HepG2 (cell line): Measurements from ENCODE around the gene IVD. TPM values are rescaled to one million over a fixed set of nuclear protein-coding genes. Genes with fewer than 3 reads are reported as not detected.

Experiments
- ATAC-seq: fragments of 200-7000 bp; cut with Tn5 transposase; 3 replicates; pipeline ENCODE4 v1.9.1; 2020; ENCODE audit warnings: mild to moderate bottlenecking, moderate library complexity
- BruUV-seq: library from RNA; stranded (reverse); fragments of 400-500 nt; replicated peaks from 2 replicates; lab custom pipeline; 2021; lab: Mats Ljungman, UMichigan
- CTCF ChIA-PET: fragments of 300-600 bp; formaldehyde crosslinking; extraction: SDS; loops from one replicate; lab custom pipeline; 2021; ENCODE audit warnings: low total read pairs, inconsistent platforms, low intra/inter-chr PET ratio; lab: Yijun Ruan, JAX
- POLR2A ChIA-PET: fragments of 350-600 bp; sonication (Branson Sonifier 250); formaldehyde crosslinking; loops from one replicate; lab custom pipeline; 2020; ENCODE audit warnings: antibody characterized with exemption, inconsistent platforms; lab: Yijun Ruan, JAX
- DNase-seq: peaks from one replicate; pipeline ENCODE4 v3.0.0-alpha.2; 2015; ENCODE audit warnings: low spot score
- FAIRE-seq: peaks from 3 replicates; lab custom pipeline; 2011; peaks lifted over from hg19 to GRCh38; lab: Jason Lieb, UNC
- H2AFZ ChIP-seq: one replicate; pipeline ENCODE4 v1.6.1; 2011; ENCODE audit warnings: low read length, inconsistent platforms
- H3K27ac ChIP-seq: fragments of 300-600 bp; 3 replicates; pipeline ENCODE4 v1.8.0; 2011; ENCODE audit warnings: mixed run types, mild to moderate bottlenecking, mixed read lengths, low read length, inconsistent platforms; ENCODE audit not compliant: insufficient read depth; ENCODE audit errors: extremely low read length
- H3K27me3 ChIP-seq, 2 experiments: fragments of 200-600 bp in 1 of 2; 2 replicates in 1 of 2; 3 replicates in 1 of 2; pipeline versions ENCODE4 v1.6.0 to v1.8.0; 2011; ENCODE audit warnings: low read length in 2 of 2, mild to moderate bottlenecking in 2 of 2, moderate library complexity in 2 of 2, inconsistent platforms in 1 of 2; ENCODE audit not compliant: insufficient read depth in 2 of 2, control insufficient read depth in 1 of 2
- H3K36me3 ChIP-seq, 2 experiments: fragments of 200-600 bp in 1 of 2; replicated peaks in 1 of 2; 2 replicates in 1 of 2; 3 replicates in 1 of 2; pipeline versions ENCODE4 v1.5.1 to v1.8.0; 2011; ENCODE audit warnings: low read length in 2 of 2, inconsistent platforms in 1 of 2; ENCODE audit not compliant: insufficient read depth in 2 of 2, control insufficient read depth in 1 of 2
- H3K4me1 ChIP-seq: 2 replicates; pipeline ENCODE4 v1.5.1; 2012; ENCODE audit warnings: low read length, inconsistent platforms; ENCODE audit not compliant: insufficient read depth
- H3K4me2 ChIP-seq: 2 replicates; pipeline ENCODE4 v1.6.0; 2011; ENCODE audit warnings: low read depth, low read length, inconsistent platforms
- H3K4me3 ChIP-seq, 3 experiments: fragments of 200-600 bp in 1 of 3; sonication (generic), shearing (Covaris generic) in 1 of 3; replicated peaks in 1 of 3; 2 replicates each; pipeline ENCODE4 v1.5.1; 2011 to 2016; ENCODE audit warnings: low read length in 3 of 3, inconsistent platforms in 2 of 3, low read depth in 2 of 3, mild to moderate bottlenecking in 2 of 3, control low read depth in 1 of 3, mixed read lengths in 1 of 3; ENCODE audit not compliant: insufficient read depth in 1 of 3
- H3K79me2 ChIP-seq: one replicate; pipeline ENCODE4 v1.6.1; 2011; ENCODE audit warnings: low read length, inconsistent platforms; ENCODE audit not compliant: insufficient read depth
- H3K9ac ChIP-seq: 2 replicates; pipeline ENCODE4 v1.6.0; 2011; ENCODE audit warnings: mild to moderate bottlenecking, low read depth, low read length, inconsistent platforms; ENCODE audit not compliant: insufficient read depth
- H3K9me3 ChIP-seq: 2 replicates; pipeline ENCODE4 v1.5.1; 2012; ENCODE audit warnings: mild to moderate bottlenecking, low read length
- H4K20me1 ChIP-seq: 2 replicates; pipeline ENCODE4 v1.6.0; 2011; ENCODE audit warnings: inconsistent platforms, mild to moderate bottlenecking, low read length, moderate library complexity; ENCODE audit not compliant: insufficient read depth
- PATZ1 ChIP-seq: sonication (generic); formaldehyde crosslinking; IDR thresholded peaks from 2 replicates; pipeline ENCODE4 v1.4.0; 2020; ENCODE audit warnings: missing genetic modification reagents
- PCBP1 ChIP-seq: fragments of 200-400 bp; formaldehyde crosslinking; IDR thresholded peaks from 2 replicates; pipeline ENCODE4 v1.6.1; 2017; ENCODE audit warnings: mild to moderate bottlenecking, low read depth, low read length, borderline replicate concordance
- SOX6 ChIP-seq, 2 experiments: fragments of 450-650 bp in 1 of 2; sonication (generic) in 1 of 2; formaldehyde crosslinking in 1 of 2; IDR thresholded peaks; 2 replicates each; pipeline versions ENCODE4 v1.4.0 to v1.6.1; 2017 to 2020; ENCODE audit warnings: antibody characterized with exemption in 1 of 2, mild to moderate bottlenecking in 1 of 2, missing genetic modification reagents in 1 of 2
- WGBS: methylation state at CpG from one replicate; pipeline ENCODE4 v1.1.6; 2017; ENCODE audit warnings: low lambda C conversion rate; 5-methylcytosine and 5-hydroxymethylcytosine counted together
- in situ Hi-C: cut with HindIII; loops from 2 replicates; pipeline ENCODE4 v1.10.0; 2017; ENCODE audit warnings: low pct_unique_long_range_greater_than_20kb; ENCODE audit not compliant: extremely low pct_ligation_motif_present
- intact Hi-C: fragments of 100-400 bp; cut with micrococcal nuclease; formaldehyde crosslinking; loops from one replicate; pipeline ENCODE4 v1.10.0; 2022; ENCODE audit not compliant: unreplicated experiment
- polyA plus RNA-seq, 8 experiments: library from polyadenylated mRNA; depleted of rRNA in 3 of 8; stranded (reverse) in 7 of 8; unstranded in 1 of 8; fragments of >200 nt; fragmentation: Illumina TruSeq in 4 of 8; extraction: Trizol in 4 of 8; gene quantifications; 2 replicates each; pipeline versions ENCODE4 v1.2.1 to v1.2.3, GENCODE V29; 2011 to 2016; ENCODE audit warnings: low read depth in 4 of 8, missing spikeins in 1 of 8, mixed read lengths in 1 of 8; ENCODE audit not compliant: insufficient read depth in 1 of 8
- total RNA-seq, 5 experiments: library from RNA; depleted of rRNA; stranded (reverse); fragments of >200 nt; fragmentation: Illumina TruSeq; extraction: Trizol; gene quantifications; 2 replicates each; pipeline ENCODE4 v1.2.3, GENCODE V29; 2016; ENCODE audit warnings: low read depth in 1 of 5
- TF ChIP-seq, protein P1 (sequence below): sonication (generic); formaldehyde crosslinking; IDR thresholded peaks from 2 replicates; pipeline ENCODE4 v1.5.0; 2020; ENCODE audit warnings: mild to moderate bottlenecking, missing genetic modification reagents, moderate library complexity
- TF ChIP-seq, protein P2 (sequence below): sonication (generic); formaldehyde crosslinking; IDR thresholded peaks from 2 replicates; pipeline ENCODE4 v1.5.0; 2020; ENCODE audit warnings: mild to moderate bottlenecking, missing genetic modification reagents

Gene IVD
- total and polyA plus RNA-seq, 2 of the 13 experiments (the other 11 are each of a cell fraction or from before 2014, with no cell fraction given) = 48.0 to 53.9 TPM

GRCh38 chr15:40358471-40359353 lies 46.9 kb upstream of the IVD start:
- CTCF ChIA-PET = no interaction called here

More at GRCh38 chr15:40358471-40359353, 46.9 kb upstream of the IVD start:
- Histone ChIP-seq H3K4me3 (peak overlapping the region; percentile 42 to 67 (median 58)), H3K4me1 (peaks cover 19% of the 10 kb centered on the region), H3K27ac (no peak overlapping the region), H3K9me3 (no peaks in the 10 kb centered on the region), H3K79me2 (no peaks in the 10 kb centered on the region), H3K4me2 (peak overlapping the region; percentile 81), H4K20me1 (no peaks in the 10 kb centered on the region), H3K27me3 (peaks cover 3 to 52% of the 10 kb centered on the region in 2 experiments), H3K36me3 (no peaks in the 10 kb centered on the region), H3K9ac (no peak overlapping the region), H2AFZ (no peak overlapping the region)
- TF ChIP-seq, protein P1, sequence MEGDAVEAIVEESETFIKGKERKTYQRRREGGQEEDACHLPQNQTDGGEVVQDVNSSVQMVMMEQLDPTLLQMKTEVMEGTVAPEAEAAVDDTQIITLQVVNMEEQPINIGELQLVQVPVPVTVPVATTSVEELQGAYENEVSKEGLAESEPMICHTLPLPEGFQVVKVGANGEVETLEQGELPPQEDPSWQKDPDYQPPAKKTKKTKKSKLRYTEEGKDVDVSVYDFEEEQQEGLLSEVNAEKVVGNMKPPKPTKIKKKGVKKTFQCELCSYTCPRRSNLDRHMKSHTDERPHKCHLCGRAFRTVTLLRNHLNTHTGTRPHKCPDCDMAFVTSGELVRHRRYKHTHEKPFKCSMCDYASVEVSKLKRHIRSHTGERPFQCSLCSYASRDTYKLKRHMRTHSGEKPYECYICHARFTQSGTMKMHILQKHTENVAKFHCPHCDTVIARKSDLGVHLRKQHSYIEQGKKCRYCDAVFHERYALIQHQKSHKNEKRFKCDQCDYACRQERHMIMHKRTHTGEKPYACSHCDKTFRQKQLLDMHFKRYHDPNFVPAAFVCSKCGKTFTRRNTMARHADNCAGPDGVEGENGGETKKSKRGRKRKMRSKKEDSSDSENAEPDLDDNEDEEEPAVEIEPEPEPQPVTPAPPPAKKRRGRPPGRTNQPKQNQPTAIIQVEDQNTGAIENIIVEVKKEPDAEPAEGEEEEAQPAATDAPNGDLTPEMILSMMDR (CRISPR knock-in tag) = peak; percentile 44
- 0 out of 2 replicates have a peak, but pooled peaks have one; percentile 45 for TF ChIP-seq PCBP1
- TF ChIP-seq, protein P2, sequence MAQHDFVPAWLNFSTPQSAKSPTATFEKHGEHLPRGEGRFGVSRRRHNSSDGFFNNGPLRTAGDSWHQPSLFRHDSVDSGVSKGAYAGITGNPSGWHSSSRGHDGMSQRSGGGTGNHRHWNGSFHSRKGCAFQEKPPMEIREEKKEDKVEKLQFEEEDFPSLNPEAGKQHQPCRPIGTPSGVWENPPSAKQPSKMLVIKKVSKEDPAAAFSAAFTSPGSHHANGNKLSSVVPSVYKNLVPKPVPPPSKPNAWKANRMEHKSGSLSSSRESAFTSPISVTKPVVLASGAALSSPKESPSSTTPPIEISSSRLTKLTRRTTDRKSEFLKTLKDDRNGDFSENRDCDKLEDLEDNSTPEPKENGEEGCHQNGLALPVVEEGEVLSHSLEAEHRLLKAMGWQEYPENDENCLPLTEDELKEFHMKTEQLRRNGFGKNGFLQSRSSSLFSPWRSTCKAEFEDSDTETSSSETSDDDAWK (CRISPR knock-in tag) = no peak
- TF ChIP-seq SOX6 (IDR thresholded peaks at IDR 0.05) = no peak
- 0 out of 2 replicates have a peak, but pooled peaks have one; percentile 9 for TF ChIP-seq SOX6 (CRISPR knock-in tag; IDR thresholded peaks at IDR 0.05)
- TF ChIP-seq PATZ1 (CRISPR knock-in tag) = peak; percentile 63
- no TSS peak for BruUV-seq
- in situ Hi-C loops (no loop called here), intact Hi-C loops (no loop called here)
- 7% methylated on average over 22 of the region's 31 CpGs for WGBS
- FAIRE-seq (no peak), DNase-seq (no peak), ATAC-seq (peak; percentile 4; the same call in 1 of the 3 replicates)
- POLR2A ChIA-PET = no interaction called here
